22Rv1 (cell line): ENCODE results near the gene TFCP2L1.

Experiments used
- ZFX ChIP-seq: fragments of 450-650 bp; IDR thresholded peaks from 2 replicates; pipeline ENCODE4 v1.6.1; 2017; ENCODE audit warnings: antibody characterized with exemption, borderline replicate concordance
- TF ChIP-seq, protein P1 (sequence below): fragments of 450-650 bp; IDR thresholded peaks from 2 replicates; pipeline ENCODE4 v1.5.1; 2017; ENCODE audit warnings: mild to moderate bottlenecking

DNA sequence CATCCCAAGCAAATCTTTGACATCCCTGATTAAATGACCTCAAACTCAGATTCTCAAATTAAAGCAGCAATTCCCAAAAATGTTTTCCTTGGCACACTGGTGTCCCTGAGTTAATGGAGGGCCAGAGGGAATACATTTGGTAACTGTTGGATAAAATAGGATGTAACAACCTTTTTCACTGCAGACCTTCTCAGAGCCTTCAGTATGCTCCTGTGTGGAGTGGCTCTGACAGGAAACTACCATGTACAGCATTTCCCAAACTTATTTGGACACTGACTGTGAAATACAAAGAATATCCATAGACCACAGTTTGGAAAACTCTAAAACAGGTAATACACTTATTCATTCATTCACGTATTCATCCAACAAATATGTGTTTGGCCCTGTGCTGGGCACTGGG, 91.8 kb downstream of the TFCP2L1 start:
- TF ChIP-seq, protein P1, sequence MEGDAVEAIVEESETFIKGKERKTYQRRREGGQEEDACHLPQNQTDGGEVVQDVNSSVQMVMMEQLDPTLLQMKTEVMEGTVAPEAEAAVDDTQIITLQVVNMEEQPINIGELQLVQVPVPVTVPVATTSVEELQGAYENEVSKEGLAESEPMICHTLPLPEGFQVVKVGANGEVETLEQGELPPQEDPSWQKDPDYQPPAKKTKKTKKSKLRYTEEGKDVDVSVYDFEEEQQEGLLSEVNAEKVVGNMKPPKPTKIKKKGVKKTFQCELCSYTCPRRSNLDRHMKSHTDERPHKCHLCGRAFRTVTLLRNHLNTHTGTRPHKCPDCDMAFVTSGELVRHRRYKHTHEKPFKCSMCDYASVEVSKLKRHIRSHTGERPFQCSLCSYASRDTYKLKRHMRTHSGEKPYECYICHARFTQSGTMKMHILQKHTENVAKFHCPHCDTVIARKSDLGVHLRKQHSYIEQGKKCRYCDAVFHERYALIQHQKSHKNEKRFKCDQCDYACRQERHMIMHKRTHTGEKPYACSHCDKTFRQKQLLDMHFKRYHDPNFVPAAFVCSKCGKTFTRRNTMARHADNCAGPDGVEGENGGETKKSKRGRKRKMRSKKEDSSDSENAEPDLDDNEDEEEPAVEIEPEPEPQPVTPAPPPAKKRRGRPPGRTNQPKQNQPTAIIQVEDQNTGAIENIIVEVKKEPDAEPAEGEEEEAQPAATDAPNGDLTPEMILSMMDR, result no peak
- TF ChIP-seq ZFX, result no peak
